ENCODE measurements around the gene CPNE4.

CPNE4 gene

GRCh38 chr3:131484496-131485111, 550.2 kb downstream of the CPNE4 start:
- no peak for DNase-seq (ENCODE audit: low read depth in 2 of 3, low spot score in 1 of 3)

Measured in stimulated activated CD4-positive, alpha-beta T cell treated with anti-CD3 and anti-CD28 coated beads, Interleukin-12 subunit alpha, Interleukin-12 subunit beta, amount 100 ng/mL, for 48 hours (primary cell).